ENCODE results near the gene NOP16.

NOP16 gene

DNA sequence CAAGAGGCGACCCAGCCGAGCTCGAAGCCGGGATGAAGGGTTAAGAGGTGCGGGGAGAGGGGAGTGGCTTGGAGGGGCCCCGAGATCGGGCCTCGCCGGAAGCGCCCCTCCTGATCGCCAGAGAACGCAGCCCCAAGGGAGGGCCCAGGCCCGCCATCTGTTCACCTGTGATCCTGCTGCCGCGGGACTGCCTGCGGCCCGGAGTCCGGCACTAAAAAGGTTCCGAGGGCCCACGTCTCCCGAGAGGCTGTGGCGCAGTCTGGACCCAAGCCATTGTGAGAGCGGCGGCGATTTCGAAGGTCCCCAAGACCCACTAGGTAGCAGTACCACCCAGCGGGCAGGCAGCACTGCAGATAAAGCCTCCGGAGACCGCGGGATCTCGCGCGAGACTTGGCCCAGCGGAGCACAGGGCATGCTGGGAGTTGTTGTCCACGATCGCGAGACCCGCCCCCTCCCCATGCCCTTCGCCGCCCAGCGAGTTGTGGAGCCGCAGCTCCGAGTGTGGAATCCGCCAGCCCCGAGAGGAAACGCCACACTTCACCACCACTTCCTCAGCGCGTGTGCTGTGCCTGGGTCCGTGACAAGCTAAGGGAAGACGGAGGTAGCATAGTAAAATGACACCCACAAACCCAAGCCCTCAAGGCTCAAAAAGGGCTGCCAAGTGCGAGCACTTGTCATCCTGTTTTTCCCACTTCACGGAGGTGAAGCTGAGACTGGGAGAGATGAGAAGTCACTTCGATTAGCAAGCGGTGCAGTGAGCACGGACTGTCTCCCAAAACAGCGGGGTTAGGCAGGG is 26.8 kb downstream of the NOP16 start, which contains the start of gene KIAA1191:
KIAA1191 (minus strand) TSS at position 328 of the 796 bp plus-strand sequence. CDS start 2,256 bp downstream, outside the sequence.
- peak; percentile 78 to 89 for DNase-seq (ENCODE audit: low read depth in 2 of 2, low spot score in 1 of 2)

DNA sequence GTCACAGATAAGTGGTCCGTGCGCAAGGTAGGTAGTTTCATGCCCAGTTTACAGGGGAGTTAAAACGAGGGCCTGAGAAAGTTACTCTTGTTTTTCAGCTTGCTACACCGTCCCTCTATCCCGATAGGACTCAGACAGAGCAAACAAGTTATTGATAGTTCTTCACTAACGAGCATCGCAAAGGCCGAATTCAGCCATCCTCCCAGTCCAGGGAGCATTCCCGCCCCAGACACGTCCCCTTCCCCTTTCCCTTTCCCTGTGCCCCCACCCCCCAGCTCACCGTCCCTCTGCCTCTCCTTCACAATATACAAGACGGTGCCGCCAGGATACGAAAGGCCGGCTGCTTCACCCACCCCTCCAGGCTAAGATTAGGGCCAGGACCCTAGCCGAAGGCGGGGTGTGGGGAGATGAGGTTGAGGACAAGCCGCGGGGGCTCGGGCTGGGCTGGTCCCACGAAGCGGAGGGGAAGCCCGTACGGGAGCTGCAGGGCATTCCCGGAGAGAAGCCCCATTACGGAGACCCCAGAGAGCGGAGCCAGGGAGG is 27.4 kb downstream of the NOP16 start:
- DNase-seq (ENCODE audit: low read depth in 2 of 2, low spot score in 1 of 2): no peak

DNA sequence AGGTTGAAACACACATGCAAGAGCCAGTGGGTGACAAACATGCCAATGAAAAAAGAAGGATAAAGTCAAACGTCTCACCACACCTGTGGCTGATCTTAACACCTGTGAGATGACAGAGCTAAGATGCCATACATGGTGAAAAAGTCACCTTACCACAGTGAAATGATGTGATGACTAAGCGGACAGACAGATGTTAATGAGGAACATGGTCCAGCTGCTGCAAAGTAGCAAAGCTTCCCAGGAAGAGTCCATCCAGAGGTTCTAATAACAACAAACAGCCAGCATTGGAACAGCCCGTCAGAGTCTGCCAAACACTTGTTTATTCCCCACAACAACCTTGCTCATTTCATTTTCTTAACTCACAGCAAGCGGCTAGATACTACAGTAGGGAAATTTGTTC is 28.7 kb downstream of the NOP16 start:
- DNase-seq (ENCODE audit: low read depth in 2 of 2, low spot score in 1 of 2): no peak

DNA sequence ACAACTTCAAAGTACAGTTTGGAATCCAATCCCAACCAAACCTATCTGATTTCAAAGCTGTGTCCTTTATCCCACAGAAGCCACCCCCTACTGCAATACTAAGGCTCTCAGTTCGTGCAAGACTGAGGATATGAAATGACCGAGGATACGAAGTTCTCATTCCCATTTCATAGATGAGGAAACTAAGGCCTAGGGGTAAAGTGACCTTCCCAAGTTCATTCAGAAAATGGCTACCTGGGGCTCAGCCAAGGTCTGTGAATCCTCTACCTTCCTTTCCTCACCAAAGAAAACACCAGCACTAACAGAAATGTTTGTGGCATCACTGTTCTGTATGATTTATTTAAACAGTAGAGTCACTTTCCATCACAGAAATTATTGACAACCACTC is 32.2 kb downstream of the NOP16 start:
- DNase-seq (ENCODE audit: low read depth in 2 of 2, low spot score in 1 of 2): no peak

DNA sequence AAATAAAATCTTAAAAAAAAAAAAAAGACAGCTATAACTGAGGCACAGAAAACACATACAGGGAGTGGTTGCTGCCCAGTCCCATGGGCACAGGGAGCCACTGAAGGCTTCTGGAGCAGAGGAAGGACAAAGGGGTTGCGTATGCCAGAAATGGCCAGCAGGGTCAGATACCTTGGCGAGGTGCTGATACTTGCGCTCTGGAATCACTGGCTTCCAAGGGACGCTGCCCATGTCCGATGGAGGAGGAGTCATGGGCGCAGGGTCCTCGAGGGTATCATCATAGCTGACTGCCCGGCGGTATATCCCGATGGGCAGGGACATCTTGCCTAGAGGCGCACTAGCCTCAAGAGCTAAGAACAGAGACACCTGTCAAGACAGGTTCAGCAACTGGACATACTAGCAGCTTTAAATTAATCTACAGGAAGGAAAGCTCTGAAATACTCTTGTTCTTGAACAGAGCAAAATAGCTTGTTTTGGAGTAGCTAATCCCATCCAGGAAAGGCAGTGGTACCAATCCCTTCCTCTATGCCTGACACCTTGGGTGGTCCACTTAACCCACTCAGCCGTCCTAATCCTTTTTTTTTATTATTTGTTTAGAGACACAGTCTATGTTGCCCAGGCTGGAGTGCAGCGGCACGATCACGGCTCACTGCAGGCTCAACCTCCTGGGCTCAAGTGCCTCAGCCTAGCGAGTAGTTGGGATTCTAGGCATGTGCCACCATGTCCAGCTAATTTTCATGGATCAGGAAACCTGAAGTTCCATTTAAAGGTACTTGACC is 32.8 kb downstream of the NOP16 start:
- DNase-seq (ENCODE audit: low read depth in 2 of 2, low spot score in 1 of 2): no peak

DNA sequence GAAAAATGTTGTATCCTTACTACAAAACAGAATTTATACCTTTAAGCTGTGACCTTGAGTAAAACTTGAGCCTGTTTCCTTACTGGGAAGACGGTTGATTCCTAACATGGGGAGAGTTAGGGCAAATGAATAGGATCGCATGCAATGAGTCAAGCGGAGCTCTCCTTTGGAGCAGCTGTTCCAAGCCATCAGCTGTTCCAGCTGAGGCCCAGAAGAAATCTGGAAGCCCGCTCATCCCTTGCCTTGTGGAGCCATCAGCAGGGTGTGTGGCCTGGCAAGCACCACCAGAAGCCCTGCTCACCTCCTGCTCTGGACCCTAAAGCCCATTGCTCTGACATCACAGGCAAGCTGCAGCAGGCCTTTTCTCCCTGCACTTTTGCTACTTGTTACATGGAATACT is 34.9 kb downstream of the NOP16 start:
- DNase-seq (ENCODE audit: low read depth in 2 of 2, low spot score in 1 of 2): no peak

DNA sequence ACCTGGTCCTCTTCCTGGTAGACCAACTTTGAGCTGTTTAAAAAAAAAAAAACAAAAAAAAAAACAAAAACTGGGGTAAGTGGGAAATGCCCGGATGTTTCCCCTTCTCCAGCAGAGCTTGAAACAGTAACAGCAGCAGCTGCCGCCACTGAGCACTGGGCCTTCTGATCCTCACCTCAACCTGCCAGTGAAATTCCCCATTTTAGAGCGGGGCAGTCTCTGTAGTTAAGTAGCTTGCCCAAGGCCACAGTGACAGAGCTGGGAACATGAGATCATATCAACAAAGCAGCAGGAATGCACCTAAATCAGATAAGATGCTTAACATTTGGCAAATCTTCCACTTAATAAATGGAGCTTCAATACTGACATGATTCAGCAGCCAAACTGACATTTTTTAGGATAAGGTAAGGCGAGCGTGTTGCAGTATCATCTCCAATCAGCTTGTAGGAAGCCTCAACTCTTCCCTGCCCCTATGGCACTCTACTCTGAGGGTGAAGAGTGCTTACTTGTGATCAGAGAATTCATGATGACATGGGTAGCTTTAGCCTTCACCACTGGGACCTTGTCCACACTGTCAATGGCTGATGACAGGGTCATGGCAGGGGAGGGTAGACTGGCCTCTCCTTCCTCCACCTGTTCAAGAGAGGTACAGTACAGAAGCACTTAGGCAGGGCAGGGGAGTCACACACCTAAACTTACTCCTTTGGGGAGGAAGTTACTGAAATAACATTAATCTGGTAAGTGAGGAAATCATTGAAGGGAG is 36.1 kb downstream of the NOP16 start:
- no peak for DNase-seq (ENCODE audit: low read depth in 2 of 2, low spot score in 1 of 2)

DNA sequence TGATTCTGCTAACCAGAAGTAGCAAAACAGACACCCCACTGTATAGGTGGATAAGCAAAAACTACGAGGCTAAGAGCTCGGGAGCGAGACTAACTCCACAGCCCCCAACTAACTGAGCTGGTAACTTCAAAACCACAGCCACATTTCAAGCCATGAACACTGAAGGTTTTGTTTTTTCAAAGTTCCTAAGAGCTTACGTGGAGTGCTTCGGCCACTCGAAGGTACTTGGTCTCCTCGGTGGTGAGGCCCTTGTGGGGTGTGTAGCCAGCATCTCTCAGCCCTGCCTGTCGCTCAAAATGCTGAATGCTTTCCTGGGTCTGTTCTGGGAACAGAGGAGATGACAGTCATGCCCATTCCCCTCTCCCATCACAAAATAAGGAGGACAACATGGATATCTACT is 38.0 kb downstream of the NOP16 start:
- no peak for DNase-seq (ENCODE audit: low read depth in 2 of 2, low spot score in 1 of 2)

DNA sequence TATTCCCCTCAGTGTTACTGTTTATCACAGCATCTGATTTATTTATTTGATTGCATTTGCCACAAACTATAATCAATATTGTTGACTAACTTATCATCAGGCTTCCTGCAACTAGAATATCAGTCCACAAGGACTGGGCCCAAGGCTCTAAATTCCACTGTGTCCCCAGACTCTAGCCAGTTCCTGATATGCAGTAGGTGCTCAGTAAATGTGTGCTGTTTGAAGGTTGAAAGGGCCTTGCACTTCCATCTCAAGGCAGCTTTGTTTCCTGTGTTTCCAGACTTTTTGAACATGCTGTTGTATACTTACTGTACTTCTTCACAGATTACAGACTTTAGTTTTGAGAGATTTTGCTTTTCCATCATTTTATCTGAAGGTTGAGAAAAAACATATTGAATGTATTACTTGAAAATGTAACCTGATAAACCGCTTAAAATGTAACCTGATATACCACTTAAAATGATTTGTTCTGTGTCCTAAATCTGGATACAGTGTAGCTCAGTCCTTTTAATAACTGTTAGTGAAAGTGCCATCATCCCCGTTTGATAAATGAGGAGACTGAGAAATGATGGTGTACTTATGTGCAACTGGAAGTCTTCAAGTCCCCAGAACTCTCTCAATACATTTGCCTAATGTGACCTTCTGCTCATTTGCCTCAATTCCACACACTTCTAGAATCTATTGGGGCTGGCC is 45.5 kb downstream of the NOP16 start:
- no peak for DNase-seq (ENCODE audit: low read depth in 2 of 2, low spot score in 1 of 2)

DNA sequence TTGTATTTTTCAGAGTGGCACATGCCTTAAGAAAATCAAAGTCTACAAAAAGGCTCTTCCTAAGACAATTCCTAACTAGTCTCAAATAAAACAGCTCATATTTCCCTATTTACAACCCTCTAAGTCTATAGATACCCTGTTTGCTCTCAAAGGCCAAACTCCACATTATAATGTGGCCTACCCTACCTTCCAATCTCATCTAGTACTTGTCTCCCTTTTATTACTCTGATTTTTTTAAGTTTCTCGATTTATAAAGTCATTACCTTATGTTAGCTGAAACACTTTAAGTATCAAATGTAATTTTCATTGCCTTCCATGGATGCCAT is 46.3 kb downstream of the NOP16 start:
- no peak for DNase-seq (ENCODE audit: low read depth in 2 of 2, low spot score in 1 of 2)

DNA sequence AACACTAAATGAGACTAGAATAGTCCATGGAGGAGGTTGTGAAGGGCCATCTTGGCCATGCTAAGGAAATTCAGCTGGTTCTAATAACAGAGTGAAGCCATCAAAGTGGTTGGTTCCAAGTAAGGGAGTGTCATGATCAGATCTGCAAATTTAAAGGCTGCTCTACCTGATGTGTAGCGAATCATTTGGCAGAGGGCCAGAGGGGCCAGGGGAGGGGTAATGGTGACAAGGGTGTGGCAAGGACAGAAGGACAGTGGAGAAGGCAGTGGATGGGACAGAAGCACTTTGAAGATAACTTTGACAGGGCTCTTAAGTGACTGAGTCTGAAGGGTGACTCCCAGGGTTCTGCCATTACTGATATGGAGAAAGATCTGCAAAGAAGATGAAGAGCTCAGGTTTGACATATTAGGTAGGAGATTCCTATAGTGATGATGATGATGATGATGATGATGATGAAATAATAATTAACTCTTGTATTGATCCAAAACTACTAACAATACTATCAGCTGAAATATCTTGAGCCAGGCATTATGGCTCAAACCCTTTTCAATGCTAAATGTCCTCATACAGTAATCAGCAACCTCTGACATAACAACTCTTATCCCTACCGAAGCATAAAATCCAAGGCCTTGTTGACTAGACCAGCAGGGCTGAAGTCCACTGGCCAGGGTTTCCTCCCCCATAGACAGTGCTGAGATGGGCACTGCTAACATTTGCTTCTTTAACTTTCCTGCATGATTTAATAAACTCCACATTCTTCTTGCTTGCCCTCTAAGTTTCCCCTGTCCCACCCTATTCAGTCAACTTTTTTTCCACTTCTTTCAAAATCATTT is 46.9 kb downstream of the NOP16 start:
- DNase-seq (ENCODE audit: low read depth in 2 of 2, low spot score in 1 of 2): no peak

DNA sequence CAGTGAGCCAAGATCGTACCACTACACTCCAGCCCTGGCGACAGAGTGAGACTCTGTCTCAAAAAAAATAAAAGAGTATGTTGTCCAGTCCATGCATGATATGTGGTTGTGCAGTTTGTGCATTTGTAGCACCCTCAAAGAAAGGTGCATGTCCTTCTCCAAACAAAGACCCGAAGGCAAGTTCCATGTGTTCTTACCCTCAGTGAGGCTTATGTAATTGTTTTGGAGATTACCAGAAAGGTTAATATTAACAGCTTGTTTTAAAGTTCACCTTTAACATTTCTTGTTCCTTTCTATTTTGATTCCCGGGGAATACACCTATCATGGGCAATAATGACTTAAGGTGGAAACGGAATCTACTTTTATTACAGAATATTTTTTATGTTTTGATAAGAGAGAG is 49.1 kb downstream of the NOP16 start:
- DNase-seq (ENCODE audit: low read depth in 2 of 2, low spot score in 1 of 2): no peak

DNA sequence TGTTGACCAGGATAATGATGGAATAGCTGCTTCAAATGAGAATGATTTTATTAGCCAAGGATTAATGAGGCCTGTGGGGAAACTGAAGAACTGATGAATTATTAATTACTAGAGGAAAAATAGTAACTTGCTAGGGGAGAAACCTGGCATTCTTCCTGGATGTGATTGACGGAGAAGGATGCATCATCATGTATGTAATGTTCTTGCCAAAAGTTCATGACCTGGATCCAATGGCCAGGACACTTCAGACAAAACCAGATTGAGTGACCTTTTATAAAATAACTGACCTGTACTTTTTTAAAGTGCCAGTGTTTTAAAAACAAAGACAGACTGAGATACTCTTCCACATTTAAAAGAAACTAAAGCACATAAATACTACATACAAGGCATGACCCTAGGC is 50.5 kb downstream of the NOP16 start:
- DNase-seq (ENCODE audit: low read depth in 2 of 2, low spot score in 1 of 2): no peak

DNA sequence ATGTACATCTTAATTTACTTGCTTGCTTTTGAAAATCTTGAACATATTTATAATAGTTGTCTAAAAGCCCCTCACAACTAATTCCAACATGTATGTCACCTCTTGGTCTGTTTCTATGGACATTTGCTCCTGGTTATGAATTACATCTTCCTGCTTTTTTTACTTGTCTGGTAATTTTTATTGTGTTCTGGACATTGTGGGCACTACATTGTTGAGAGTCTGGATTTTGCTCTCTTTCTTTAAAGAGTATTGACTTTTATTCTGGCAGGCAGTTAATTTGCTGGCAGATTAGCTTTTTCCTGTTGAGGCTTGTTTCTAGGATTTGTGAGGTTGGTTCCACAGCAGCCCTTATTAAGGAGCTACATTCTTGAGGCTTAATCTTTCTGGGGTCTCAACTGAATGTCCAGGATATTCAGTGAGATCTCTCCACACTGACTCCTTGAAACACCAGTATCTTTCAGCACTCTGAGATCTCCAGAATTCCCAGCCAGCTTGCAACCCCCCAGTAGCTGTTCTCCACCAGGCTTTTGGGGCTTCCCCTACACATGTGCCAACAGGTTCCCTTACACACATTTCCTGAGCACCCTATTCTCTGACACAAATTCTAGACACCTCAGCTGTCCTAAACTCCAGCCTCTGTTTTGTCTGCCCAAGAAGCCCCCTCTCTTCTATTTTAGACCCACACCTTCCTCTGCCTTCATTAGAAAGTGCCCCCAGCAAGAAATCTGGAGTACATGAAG is 54.2 kb downstream of the NOP16 start:
- DNase-seq (ENCODE audit: low read depth in 2 of 2, low spot score in 1 of 2): no peak

All from stimulated activated CD8-positive, alpha-beta memory T cell treated with anti-CD3 and anti-CD28 coated beads, Interleukin-4, amount 100 ng/mL, for 4 hours (primary cell).